AG04450 (cell line): ENCODE measurements around the gene ACER2. TPM values are rescaled to one million over a fixed set of nuclear protein-coding genes. Genes with fewer than 3 reads are reported as not detected.

Experiments
- CTCF ChIA-PET: fragments of 300-600, 350-600 bp; formaldehyde crosslinking; extraction: SDS; loops from one replicate; lab custom pipeline; 2022; ENCODE audit warnings: antibody characterized with exemption, inconsistent platforms; lab: Charles Lee
- POLR2A ChIA-PET: fragments of 350-600 bp; formaldehyde crosslinking; extraction: SDS; loops from one replicate; lab custom pipeline; 2021; ENCODE audit warnings: antibody characterized with exemption, inconsistent platforms; lab: Yijun Ruan, JAX
- DNase-seq: peaks from one replicate; pipeline ENCODE4 v3.0.0-alpha.2; 2011; ENCODE audit warnings: low read depth, low spot score
- H3K27ac ChIP-seq: one replicate; pipeline ENCODE4 v1.5.1; 2012; ENCODE audit warnings: low read depth, low read length, control low read depth
- H3K27me3 ChIP-seq: one replicate; pipeline ENCODE4 v1.6.0; 2012; ENCODE audit warnings: low read length; ENCODE audit not compliant: control insufficient read depth, insufficient read depth
- H3K4me3 ChIP-seq: 2 replicates; pipeline ENCODE4 v1.5.1; 2011; ENCODE audit warnings: mild to moderate bottlenecking, low read depth, low read length, control low read depth
- H3K9me3 ChIP-seq: 2 replicates; pipeline ENCODE4 v1.5.1; 2012; ENCODE audit warnings: low read length; ENCODE audit not compliant: control insufficient read depth, insufficient read depth
- polyA plus RNA-seq: library from polyadenylated mRNA; depleted of rRNA; stranded (reverse); fragments of >200 nt; gene quantifications from 2 replicates; pipeline ENCODE4 v1.2.3, GENCODE V29; 2011
- TF ChIP-seq, protein P1 (sequence below): IDR thresholded peaks from 2 replicates; pipeline ENCODE4 v1.5.1; 2011; ENCODE audit warnings: low read depth, low read length, control low read depth, inconsistent platforms

Gene ACER2
- polyA plus RNA-seq, 1 experiment: 2.3 TPM

DNA sequence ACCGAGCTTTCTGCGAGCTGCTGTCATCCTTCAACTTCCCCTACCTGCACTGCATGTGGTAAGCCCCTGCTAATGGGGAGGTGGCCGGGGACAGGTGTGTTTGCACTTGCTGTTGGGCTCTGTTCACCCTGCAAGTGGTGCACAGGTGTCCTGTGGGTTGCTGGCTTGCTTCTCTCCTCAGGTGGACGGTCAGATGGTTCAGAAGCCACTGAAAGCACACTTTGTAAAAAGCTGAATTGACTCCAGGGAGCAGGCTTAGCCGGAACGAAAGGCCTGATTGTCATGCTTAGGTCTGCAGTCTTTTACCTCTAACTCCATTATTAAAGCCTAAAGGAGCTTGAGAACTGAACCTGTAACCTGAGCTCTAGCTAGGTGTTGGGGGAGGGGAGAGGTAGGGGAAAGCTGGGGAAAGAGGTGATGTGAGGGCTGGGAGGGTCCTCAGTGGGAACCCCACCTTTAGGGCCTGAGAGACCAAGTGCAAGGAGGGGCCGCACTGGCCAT is 37.6 kb downstream of the ACER2 start:
- no peak for DNase-seq
- Histone ChIP-seq H3K27ac (no peak overlapping the region), H3K9me3 (no peaks in the 10 kb centered on the region), H3K4me3 (no peak overlapping the region), H3K27me3 (no peaks in the 10 kb centered on the region)
- POLR2A ChIA-PET: no interaction called here
- CTCF ChIA-PET: interaction anchor here (0.6 to 0.9 kb wide), 2 partner anchors 11 to 18 kb away, joined by 3 to 5 read pairs; no protein-coding TSS in a partner anchor
- TF ChIP-seq, protein P1, sequence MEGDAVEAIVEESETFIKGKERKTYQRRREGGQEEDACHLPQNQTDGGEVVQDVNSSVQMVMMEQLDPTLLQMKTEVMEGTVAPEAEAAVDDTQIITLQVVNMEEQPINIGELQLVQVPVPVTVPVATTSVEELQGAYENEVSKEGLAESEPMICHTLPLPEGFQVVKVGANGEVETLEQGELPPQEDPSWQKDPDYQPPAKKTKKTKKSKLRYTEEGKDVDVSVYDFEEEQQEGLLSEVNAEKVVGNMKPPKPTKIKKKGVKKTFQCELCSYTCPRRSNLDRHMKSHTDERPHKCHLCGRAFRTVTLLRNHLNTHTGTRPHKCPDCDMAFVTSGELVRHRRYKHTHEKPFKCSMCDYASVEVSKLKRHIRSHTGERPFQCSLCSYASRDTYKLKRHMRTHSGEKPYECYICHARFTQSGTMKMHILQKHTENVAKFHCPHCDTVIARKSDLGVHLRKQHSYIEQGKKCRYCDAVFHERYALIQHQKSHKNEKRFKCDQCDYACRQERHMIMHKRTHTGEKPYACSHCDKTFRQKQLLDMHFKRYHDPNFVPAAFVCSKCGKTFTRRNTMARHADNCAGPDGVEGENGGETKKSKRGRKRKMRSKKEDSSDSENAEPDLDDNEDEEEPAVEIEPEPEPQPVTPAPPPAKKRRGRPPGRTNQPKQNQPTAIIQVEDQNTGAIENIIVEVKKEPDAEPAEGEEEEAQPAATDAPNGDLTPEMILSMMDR: no peak

DNA sequence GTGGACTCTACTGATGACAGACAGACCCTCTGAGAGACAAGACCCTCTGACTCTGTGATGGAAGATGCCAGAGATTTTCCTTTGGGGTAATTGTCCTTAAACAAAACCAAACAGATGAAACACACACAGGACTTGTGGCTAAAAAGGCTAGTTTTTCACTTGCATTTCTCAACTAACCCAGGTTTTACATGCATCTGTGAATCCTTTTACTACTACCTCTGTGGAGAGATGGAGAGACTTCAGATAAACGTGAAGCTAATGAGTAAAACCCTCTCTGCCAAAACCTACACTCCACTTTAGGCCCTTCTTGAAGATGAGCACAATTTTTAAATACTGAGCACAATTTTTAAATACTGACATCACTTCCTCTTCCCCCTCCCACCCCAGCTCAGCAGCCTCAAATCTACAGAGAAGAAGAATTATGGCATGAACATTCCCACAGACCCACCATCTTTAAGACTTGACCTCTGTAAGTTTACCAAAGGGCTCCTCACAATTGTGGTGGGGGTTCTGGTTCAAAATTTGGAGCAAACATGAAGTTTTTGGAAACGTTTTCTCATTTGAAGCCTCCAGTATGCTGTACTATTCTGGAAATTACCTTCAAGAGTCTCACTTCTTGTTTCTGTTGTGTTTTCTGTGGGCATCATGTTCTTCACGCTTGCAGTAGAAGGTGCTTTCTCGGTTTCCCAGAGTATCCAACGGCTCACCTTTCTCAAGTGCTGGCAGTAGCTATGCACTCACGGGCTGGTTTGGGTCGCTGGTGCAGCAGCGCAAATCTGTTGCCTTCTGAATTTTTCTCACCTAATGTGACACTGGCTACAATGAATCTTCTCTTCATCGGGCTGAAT is 42.7 kb downstream of the ACER2 start:
- no peaks in the 10 kb centered on the region for H3K27me3 ChIP-seq
- ChIA-PET POLR2A (no interaction called here), CTCF (no interaction called here)
- no peak overlapping the region for H3K27ac ChIP-seq
- H3K4me3 ChIP-seq: no peak overlapping the region
- DNase-seq: no peak
- TF ChIP-seq, protein P1: no peak
- H3K9me3 ChIP-seq: no peaks in the 10 kb centered on the region

GRCh38 chr9:19456426-19456825 is 47.6 kb downstream of the ACER2 start:
- ChIA-PET CTCF (interaction anchor here (0.5 to 5.1 kb wide), 7 partner anchors 9 to 1645 kb away, joined by 3 to 68 read pairs (median 4); no protein-coding TSS in a partner anchor), POLR2A (interaction anchor here (0.5 kb wide), 1 partner anchor 243 kb away, joined by 3 read pairs; no protein-coding TSS in a partner anchor)
- DNase-seq: no peak
- Histone ChIP-seq H3K9me3 (no peaks in the 10 kb centered on the region), H3K4me3 (no peak overlapping the region), H3K27ac (no peak overlapping the region), H3K27me3 (no peaks in the 10 kb centered on the region)
- TF ChIP-seq, protein P1: no peak

DNA sequence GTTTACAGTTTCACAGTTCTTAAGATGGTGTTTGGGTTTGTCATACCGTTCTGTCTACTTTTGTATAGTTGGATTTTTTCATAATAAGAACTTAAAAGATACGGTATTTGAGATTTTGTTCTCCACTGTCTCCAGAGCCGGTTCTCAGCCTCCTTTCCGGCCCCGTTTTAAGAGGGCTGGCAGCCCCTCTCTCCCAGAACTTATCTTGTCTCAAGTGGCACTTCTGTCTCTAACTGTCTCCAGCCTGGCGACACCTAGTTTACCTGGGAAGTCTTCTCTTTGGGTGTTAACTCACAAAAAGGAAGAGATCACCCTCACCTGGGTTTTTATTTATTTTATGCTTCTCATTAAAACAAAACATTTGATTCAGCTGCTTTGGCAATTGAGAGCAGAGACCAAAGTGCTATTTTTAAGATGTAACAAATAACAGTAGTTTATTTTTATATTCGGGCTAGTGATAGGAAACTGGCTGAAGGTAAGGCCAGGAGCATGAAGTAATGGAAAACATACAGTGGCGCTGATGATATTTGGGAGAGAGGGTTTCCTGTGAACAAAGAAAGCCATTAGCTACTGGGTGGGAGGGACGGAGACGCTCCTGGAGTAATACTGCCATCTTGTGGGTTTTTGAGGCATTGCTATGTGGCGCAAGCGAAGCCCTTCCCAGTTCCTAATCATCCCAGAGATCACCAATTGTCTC is 48.3 kb downstream of the ACER2 start:
- peak overlapping the region; percentile 39 for H3K4me3 ChIP-seq
- H3K27me3 ChIP-seq: no peaks in the 10 kb centered on the region
- H3K27ac ChIP-seq: no peak overlapping the region
- CTCF ChIA-PET: interaction anchor here (0.5 to 5.1 kb wide), 32 partner anchors 8 to 1646 kb away, joined by 3 to 68 read pairs (median 3); partner anchors contain the start of genes DENND4C, RPS6 and RRAGA
- peak; percentile 51 for DNase-seq
- no peaks in the 10 kb centered on the region for H3K9me3 ChIP-seq
- TF ChIP-seq, protein P1: peak; percentile 97
- POLR2A ChIA-PET: interaction anchor here (0.5 to 1.0 kb wide), 4 partner anchors 77 to 408 kb away, joined by 3 to 5 read pairs (median 4); partner anchors contain the start of genes RPS6 and RRAGA
